ENCODE measurements around the gene PIEZO1. TPM values are rescaled to one million over a fixed set of nuclear protein-coding genes. Genes with fewer than 3 reads are reported as not detected.
"Not testable (repeated sequence)": the region's sequence is repeated elsewhere in the genome, so short reads cannot be mapped to it uniquely, and the experiment has no call there.

PIEZO1 gene
- total and polyA plus RNA-seq, 8 donors = 75.3 to 193 (median 103) TPM

DNA sequence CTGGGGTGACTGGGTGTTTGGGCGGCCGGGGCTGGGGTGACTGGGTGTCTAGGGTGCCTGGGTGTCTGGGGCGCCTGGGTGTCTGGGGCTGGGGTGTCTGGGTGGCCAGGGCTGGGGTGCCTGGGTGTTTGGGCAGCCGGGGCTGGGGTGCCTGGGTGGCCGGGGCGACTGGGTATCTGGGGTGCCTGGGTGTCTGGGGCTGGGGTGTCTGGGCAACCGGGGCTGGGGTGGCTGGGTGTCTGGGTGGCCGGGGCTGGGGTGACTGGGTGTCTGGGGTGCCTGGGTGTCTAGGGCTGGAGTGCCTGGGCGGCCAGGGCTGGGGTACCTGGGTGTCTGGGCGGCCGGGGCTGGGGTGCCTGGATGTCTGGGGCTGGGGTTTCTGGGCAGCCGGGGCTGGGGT, 40.1 kb upstream of the PIEZO1 start:
- Histone ChIP-seq H3K4me3 (no peak overlapping the region), H3K4me1 (no peaks in the 10 kb centered on the region), H3K27ac (no peak overlapping the region), H3K9me3 (no peaks in the 10 kb centered on the region), H3K27me3 (no peaks in the 10 kb centered on the region), H3K36me3 (peaks cover 0 to 79% of the 10 kb centered on the region in 2 donors)
- DNase-seq = no peak
- ATAC-seq = no peak
- intact Hi-C loops (cut with DNase I) = no loop called here
- TF ChIP-seq, protein P1, sequence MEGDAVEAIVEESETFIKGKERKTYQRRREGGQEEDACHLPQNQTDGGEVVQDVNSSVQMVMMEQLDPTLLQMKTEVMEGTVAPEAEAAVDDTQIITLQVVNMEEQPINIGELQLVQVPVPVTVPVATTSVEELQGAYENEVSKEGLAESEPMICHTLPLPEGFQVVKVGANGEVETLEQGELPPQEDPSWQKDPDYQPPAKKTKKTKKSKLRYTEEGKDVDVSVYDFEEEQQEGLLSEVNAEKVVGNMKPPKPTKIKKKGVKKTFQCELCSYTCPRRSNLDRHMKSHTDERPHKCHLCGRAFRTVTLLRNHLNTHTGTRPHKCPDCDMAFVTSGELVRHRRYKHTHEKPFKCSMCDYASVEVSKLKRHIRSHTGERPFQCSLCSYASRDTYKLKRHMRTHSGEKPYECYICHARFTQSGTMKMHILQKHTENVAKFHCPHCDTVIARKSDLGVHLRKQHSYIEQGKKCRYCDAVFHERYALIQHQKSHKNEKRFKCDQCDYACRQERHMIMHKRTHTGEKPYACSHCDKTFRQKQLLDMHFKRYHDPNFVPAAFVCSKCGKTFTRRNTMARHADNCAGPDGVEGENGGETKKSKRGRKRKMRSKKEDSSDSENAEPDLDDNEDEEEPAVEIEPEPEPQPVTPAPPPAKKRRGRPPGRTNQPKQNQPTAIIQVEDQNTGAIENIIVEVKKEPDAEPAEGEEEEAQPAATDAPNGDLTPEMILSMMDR (IDR thresholded peaks at IDR 0.05) = no peak

DNA sequence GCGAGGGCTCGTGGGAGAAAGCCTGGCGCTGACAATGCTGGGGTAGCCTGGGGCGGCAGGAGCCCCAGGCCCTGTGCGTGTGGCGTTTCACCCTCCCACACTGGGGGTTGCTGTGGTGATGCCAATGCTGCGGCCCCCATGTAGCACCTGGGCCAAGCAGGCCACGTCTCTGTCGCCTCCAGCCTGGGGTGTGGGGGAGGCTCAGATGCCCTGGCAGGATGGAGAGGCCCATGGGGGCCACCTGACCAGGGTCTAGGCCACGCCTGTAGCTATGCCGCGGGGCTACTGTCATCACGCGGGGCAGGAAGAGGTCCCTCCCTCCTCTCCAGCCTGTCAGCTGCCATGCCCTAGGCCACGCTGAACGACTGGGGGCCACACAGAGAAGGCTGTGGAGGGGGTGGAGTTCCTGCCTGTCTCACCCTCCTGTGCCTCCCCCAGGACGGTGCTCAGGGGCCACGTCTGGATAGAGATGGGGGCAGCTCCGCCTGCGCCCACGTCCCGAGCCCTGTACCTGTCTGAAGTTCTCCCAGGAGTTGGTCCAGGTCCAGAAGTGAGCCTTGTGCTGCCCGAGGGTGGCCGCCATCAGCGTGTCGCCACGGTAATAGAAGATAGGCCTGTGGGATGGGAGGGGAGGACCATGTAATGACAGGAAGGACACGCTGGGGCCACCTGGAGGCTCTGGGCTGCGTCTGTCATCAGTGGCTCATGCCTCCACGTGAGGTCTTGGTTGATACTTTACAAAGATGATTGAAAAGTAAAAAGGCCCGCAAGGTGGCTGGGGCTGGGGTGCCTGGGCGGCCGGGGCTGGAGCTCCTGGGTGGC, 39.4 kb upstream of the PIEZO1 start:
- intact Hi-C loops (cut with DNase I) = no loop called here
- ATAC-seq = no peak
- TF ChIP-seq, protein P1 (IDR thresholded peaks at IDR 0.05) = no peak
- Histone ChIP-seq H3K36me3 (peaks cover 0 to 82% of the 10 kb centered on the region in 2 donors), H3K27ac (no peak overlapping the region), H3K27me3 (no peaks in the 10 kb centered on the region), H3K4me3 (no peak overlapping the region), H3K9me3 (no peaks in the 10 kb centered on the region), H3K4me1 (no peaks in the 10 kb centered on the region)
- no peak for DNase-seq

DNA sequence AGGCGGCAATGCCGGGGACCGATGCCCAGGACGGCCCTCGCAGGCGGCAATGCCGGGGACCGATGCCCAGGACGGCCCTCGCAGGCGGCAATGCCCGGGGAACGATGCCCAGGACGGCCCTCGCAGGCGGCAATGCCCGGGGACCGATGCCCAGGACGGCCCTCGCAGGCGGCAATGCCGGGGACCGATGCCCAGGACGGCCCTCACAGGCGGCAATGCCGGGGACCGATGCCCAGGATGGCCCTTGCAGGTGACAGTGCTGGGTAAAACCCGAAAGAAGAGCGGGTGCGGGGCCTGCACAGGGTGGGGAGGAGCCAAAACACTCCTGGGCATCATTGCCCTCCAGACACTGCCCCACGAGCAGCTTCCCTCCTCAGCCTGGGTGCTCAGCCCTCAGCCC, 38.6 kb upstream of the PIEZO1 start:
- H3K4me3 ChIP-seq; DNase-seq; H3K4me1 ChIP-seq; H3K9me3 ChIP-seq; H3K27ac ChIP-seq; H3K27me3 ChIP-seq; intact Hi-C loops (cut with DNase I); ATAC-seq: not testable (repeated sequence)
- H3K36me3 ChIP-seq = peaks cover 0 to 76% of the 10 kb centered on the region in 2 donors

DNA sequence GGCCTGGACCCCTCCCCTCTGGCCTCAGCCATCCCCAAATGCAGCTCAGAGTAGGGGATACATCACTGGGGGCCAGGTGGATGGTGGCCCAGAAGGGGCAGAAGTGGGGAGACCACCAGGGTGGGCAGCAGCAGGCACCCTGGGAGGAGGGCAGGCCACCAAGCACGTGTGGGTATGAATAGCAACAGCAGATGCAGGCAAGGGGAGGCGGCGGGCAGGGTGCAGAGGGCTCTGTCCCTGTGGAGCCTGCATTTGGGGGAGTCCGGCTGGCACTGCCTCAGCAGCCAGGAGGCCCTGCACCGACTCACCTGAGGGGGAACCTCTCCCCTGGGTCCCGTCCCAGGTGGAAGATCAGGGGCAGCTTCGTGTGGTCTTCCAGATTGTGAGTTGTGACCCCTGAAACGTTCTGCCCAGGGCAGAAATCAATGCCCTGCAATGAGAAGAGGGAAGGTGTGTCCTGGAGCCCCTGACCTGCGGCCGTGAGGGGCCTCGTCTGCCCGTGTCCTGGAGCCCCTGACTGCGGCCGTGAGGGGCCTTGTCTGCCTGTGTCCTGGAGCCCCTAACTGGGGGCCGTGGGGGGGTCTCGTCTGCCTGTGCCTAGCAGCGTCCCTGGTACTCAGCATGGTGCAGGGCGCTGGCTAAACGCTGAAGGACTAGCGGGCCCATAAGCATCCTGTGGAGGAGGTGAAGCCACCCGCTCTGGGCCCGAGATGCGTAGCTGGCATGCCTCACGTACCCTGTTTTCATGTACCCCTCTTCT, 37.4 kb upstream of the PIEZO1 start:
- Histone ChIP-seq H3K27me3 (no peaks in the 10 kb centered on the region), H3K4me1 (no peaks in the 10 kb centered on the region), H3K27ac (no peak overlapping the region), H3K9me3 (no peaks in the 10 kb centered on the region), H3K4me3 (no peak overlapping the region), H3K36me3 (peaks cover 0 to 70% of the 10 kb centered on the region in 2 donors)
- TF ChIP-seq, protein P1 (IDR thresholded peaks at IDR 0.05) = no peak
- intact Hi-C loops (cut with DNase I) = no loop called here
- no peak for DNase-seq
- ATAC-seq = no peak

DNA sequence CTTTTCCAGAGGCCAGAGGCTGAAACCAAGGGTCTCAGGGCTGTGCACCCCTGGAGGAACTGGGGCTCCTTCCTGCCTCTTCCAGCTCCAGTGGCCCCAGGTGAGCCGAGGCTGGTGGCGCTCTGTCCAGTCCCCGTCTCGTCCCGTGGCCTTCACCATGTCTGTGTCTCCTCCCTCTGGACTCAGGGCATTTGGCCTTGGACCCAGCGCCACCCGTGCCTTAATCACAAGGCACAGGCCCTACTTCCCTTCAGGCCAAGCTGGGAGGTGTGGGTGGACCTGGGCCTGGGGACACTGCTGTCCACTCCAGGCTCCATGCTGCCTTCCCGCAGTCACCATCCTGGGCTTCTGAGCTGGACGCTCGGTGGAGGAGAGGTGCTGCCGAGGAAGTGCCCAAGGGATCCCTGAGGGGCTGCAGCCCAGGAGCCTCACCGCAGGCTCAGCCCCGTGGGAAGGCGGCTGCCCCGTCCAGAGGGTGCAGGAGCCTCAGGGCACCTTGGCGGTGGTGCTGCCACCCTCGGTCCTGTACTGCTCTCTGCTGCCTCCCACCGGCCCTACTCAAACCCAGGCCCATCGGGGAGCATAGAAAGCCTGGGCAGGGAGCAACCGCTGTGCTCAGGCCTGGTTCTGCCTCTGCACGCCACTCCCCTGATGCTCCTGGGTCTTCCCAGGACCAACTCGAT, 36.3 kb upstream of the PIEZO1 start:
- intact Hi-C loops (cut with DNase I) = no loop called here
- Histone ChIP-seq H3K27ac (no peak overlapping the region), H3K4me1 (no peaks in the 10 kb centered on the region), H3K4me3 (no peak overlapping the region), H3K27me3 (no peaks in the 10 kb centered on the region), H3K9me3 (no peaks in the 10 kb centered on the region), H3K36me3 (peaks cover 0 to 68% of the 10 kb centered on the region in 2 donors)
- DNase-seq = no peak
- ATAC-seq = no peak
- TF ChIP-seq, protein P1 (IDR thresholded peaks at IDR 0.05) = no peak

Data from left lung (tissue), 10 donors.